Progenitor cell of endocrine pancreas (in vitro differentiated cells): ENCODE data around the gene SLC9A3. TPM values are rescaled to one million over a fixed set of nuclear protein-coding genes. Genes with fewer than 3 reads are reported as not detected.

Source experiments
- DNase-seq: peaks from one replicate; pipeline ENCODE4 v3.0.0; 2021; ENCODE audit warnings: low spot score; ENCODE audit not compliant: unreplicated experiment
- H3K27ac Mint-ChIP-seq: 2 replicates; pipeline ENCODE4 v1.8.0; 2021; ENCODE audit warnings: mild to moderate bottlenecking, moderate library complexity, mixed read lengths
- H3K27me3 Mint-ChIP-seq: 2 replicates; pipeline ENCODE4 v1.8.0; 2021; ENCODE audit warnings: mixed read lengths
- H3K36me3 Mint-ChIP-seq: 2 replicates; pipeline ENCODE4 v1.8.0; 2022; ENCODE audit warnings: mixed read lengths; ENCODE audit not compliant: insufficient read depth
- H3K4me1 Mint-ChIP-seq: 2 replicates; pipeline ENCODE4 v1.8.0; 2021; ENCODE audit warnings: low read depth, mixed read lengths
- H3K4me3 Mint-ChIP-seq: 2 replicates; pipeline ENCODE4 v1.8.0; 2021; ENCODE audit warnings: low read depth, mild to moderate bottlenecking, moderate library complexity, mixed read lengths
- H3K9me3 Mint-ChIP-seq: 2 replicates; pipeline ENCODE4 v1.8.0; 2021; ENCODE audit warnings: low read depth, mixed read lengths
- CTCF ChIP-seq: fragments of 200-600 bp; sonication (generic); IDR thresholded peaks from one replicate; pipeline ENCODE4 v1.5.0; 2021; ENCODE audit warnings: antibody characterized with exemption, mild to moderate bottlenecking; ENCODE audit not compliant: unreplicated experiment
- total RNA-seq: library from RNA; stranded (reverse); gene quantifications from 2 replicates; pipeline ENCODE4 v1.2.1, GENCODE V29; 2021

SLC9A3 gene
- total RNA-seq, 1 donor from 2014 or later, result 1.7 TPM

- Mint-ChIP-seq H3K4me1 (no peaks in the 10 kb centered on the region), H3K36me3 (no peaks in the 10 kb centered on the region), H3K4me3 (no peak overlapping the region), H3K27ac (no peak overlapping the region), H3K9me3 (peaks cover 10% of the 10 kb centered on the region), H3K27me3 (no peaks in the 10 kb centered on the region)
- TF ChIP-seq CTCF, result no peak
- no peak for DNase-seq
These were observed 101.0 kb downstream of the SLC9A3 start for GRCh38 chr5:423233-423565.

GRCh38 chr5:422323-423232 is 101.7 kb downstream of the SLC9A3 start:
- no peaks in the 10 kb centered on the region for H3K4me1 Mint-ChIP-seq
- H3K27me3 Mint-ChIP-seq, result no peaks in the 10 kb centered on the region
- H3K27ac Mint-ChIP-seq, result no peak overlapping the region
- peaks cover 10% of the 10 kb centered on the region for H3K9me3 Mint-ChIP-seq
- no peak overlapping the region for H3K4me3 Mint-ChIP-seq
- H3K36me3 Mint-ChIP-seq, result no peaks in the 10 kb centered on the region
- TF ChIP-seq CTCF, result no peak
- DNase-seq, result no peak

DNA sequence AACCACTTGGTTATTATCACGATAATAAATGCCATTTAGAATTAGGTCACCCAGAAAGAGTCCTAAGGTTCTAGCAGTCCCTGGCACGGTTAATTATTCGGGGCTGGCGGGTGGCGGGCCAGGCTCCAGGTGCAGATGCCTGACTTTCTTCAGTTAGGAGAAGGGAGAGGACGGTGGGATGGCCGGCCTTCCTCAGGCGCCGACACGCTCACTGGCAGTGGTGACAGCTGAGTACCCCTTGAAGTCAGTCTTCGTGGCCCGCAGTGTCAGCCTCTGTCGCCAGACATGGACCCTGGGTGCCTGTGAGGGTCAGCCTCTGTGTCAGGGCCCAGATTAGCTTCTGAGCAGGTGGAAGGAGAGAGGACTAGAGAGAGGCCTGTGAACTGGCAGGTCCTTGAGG is 102.3 kb downstream of the SLC9A3 start:
- Mint-ChIP-seq H3K4me1 (no peaks in the 10 kb centered on the region), H3K27me3 (no peaks in the 10 kb centered on the region), H3K4me3 (no peak overlapping the region), H3K27ac (no peak overlapping the region), H3K36me3 (no peaks in the 10 kb centered on the region), H3K9me3 (peaks cover 10% of the 10 kb centered on the region)
- TF ChIP-seq CTCF, result no peak
- no peak for DNase-seq

DNA sequence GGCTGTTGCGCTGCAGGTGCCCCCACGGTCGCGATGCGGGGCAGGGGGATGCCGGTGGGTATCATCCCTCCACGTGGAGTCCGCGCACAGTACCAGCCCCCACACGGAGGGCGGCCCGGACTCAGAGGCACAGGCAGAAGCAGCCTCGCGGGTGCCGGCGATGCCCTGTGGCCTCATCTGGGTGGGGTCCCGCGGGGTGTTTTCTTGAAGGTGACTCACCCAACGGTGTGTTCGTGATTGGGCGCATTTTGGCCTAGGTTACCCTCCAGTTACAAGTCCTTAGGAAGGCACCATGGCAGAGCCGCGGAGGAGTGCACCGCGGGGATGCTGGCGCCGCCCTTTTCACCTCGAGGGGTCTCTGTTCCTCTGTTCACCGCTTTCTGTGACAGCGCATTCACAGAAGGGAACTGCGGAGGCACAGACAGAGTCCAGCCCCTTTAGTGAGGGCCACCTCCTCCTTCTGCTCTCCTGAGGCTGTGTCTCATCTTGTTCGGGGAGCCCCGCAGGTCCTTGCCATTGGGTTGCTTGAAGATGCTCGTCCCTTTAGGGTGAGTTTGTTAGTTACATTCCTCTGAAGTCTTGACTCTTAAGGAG is 102.9 kb downstream of the SLC9A3 start:
- Mint-ChIP-seq H3K27ac (no peak overlapping the region), H3K4me3 (no peak overlapping the region), H3K36me3 (no peaks in the 10 kb centered on the region), H3K27me3 (no peaks in the 10 kb centered on the region), H3K4me1 (no peaks in the 10 kb centered on the region), H3K9me3 (peaks cover 5% of the 10 kb centered on the region)
- TF ChIP-seq CTCF, result no peak
- no peak for DNase-seq

DNA sequence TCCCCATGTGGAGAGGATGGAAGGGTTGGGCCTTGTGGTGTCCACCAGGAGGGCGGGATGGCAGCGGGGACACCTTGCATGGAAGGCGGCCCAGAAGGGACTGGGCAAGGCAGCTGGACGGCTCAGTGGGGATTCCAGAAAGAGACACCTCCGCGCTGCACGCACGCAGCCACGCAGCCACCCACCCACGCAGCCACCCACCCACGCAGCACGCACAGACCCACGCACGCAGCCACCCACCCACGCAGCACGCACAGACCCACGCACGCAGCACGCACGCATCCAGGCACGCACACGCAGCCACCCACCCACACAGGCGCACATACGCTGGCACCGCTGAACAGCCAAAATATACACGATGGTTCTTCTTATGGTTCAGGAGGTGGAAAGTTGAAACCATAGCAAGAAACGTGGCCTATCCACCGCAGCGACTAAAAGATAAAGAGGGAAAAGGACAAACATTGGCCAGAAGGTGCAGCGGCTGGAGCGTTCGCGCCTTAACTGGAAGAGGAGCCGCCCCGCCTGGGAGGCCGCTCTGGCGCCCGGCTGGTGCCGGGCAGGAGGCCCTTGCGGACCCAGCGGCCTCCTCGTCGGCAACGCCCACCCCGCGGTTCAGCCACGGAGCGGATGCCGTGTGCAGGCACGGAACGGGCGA is 103.5 kb downstream of the SLC9A3 start:
- Mint-ChIP-seq H3K9me3 (no peaks in the 10 kb centered on the region), H3K27me3 (no peaks in the 10 kb centered on the region), H3K27ac (no peak overlapping the region), H3K4me3 (no peak overlapping the region), H3K4me1 (peaks cover 1% of the 10 kb centered on the region), H3K36me3 (no peaks in the 10 kb centered on the region)
- no peak for DNase-seq
- no peak for TF ChIP-seq CTCF
